GM12872 (cell line): ENCODE results near the gene B4GALNT2.

ENCODE experiments used
- CTCF ChIP-seq: IDR thresholded peaks from 3 replicates; pipeline ENCODE4 v1.5.1; 2011; ENCODE audit warnings: low read depth, mild to moderate bottlenecking, low read length, moderate library complexity; ENCODE audit not compliant: insufficient read depth

B4GALNT2 gene

DNA sequence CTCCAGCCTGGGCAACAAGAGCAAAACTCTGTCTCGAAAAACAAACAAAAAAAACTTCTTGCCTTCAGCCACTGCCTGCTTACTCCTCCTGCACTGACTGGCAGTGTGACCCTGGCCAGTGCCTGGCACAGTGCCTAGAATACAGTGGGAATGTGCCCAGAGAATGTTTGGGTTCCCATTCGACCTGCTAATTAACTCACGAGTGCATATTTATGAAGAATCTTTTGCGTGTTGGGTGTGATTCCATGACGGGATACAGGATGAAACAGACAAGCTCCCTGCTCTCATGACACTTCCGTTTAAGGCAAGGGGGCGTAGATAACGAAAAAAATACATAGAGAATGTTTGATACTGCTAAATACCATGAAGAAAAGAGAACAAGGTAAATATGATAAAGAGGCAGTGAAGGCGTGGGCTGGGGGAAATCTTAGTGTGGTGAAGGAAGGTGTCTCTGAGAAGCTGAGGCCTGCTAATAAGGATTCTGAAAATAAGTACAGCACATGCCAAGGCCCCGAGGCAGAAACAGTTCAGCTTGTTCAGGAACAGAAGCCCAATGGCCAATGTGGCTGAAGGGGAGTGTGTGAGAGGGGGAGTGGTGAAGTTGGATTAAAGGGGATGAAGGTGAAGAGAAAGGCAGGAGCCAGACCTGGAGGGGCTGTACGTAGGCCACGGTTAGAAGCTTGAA lies 82.2 kb downstream of the B4GALNT2 start:
- TF ChIP-seq CTCF = no peak

DNA sequence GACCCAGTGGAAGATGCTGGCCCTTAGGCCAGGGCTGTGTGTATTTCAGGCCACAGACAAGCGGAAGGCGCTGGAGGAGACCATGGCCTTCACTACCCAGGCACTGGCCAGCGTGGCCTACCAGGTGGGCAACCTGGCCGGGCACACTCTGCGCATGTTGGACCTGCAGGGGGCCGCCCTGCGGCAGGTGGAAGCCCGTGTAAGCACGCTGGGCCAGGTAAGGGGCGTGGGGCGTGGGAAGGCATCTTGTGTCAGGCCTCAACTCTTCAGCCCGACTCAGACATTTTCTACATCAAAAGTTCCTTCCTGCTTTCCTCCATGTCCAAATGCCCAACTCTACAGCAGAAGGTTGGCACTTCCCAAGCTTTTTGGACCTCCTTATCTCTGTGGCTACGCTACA lies 83.9 kb downstream of the B4GALNT2 start:
- no peak for TF ChIP-seq CTCF

GRCh38 chr17:49216953-49217650 lies 84.5 kb downstream of the B4GALNT2 start:
- TF ChIP-seq CTCF = no peak

DNA sequence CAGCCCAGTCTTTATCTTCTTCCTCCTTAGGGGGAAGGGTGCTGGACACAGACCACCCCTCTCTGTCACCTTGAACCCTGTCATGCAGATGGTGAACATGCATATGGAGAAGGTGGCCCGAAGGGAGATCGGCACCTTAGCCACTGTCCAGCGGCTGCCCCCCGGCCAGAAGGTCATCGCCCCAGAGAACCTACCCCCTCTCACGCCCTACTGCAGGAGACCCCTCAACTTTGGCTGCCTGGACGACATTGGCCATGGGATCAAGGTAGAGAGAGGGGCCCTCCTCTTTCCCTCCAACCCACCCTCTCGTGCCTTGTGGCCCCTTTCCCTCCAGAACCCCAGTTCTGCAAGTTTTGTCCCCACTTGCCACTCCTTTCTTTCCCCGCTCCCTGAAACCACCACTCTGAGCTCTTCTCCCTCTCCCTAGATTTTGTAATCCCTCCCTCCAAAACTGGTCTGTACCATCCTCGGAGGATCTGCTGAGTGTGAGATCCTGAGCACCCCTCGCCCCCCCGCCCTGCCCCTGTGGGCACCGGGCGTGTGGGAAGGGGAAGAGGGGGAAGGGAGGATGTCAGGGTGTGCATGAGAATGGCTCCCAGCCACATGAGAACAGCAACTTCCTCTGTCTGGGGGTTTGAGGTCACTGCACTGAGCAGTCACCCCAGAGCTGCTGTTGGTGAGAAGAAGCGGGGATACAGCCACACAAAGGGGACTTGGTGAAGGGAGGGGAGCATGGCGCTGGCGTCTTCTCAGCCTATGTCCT lies 85.3 kb downstream of the B4GALNT2 start:
- no peak for TF ChIP-seq CTCF

DNA sequence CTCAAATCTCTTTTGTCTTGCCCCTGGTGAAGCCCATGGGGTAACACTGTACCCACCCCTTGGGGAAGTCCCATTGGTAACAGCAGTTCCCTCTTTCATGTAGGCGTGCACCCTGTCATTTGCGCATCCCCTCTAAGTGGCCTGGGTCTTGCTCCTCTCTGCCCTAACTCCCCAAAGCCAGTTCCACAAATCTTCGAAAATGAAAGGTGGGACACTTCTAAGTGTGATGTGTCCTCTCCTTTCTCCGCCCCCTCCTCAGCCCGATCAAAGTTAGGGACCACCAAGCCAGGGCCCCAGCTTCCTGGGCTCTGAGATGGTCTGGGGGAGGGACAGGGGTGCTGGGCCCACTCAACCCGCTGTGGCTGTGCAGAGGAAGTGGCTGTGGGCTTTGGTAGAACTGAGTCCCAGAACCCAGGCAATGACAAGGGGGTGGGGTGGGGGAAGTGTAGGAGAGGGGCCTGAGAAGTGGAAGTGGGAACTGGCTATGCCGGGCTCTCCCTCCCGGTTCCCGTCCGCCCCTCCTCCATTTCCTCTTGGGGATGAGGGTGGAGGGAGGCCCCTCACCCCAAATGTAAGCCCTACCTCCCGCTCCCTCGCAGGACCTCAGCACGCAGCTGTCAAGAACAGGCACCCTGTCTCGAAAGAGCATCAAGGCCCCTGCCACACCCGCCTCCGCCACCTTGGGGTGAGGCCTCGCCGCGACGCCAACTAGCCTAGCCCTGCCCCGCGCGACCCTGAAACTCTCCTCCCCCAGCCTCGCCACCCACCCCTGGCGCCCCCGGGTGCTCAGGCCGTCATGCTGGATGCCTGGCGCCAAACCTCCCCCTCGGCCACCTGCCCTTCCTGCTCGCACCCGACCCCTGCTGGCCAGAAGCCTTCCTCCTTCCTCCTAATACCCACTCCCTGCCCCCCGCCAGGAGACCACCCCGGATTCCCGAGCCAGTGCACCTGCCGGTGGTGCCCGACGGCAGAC lies 86.7 kb downstream of the B4GALNT2 start:
- peak; percentile 56 for TF ChIP-seq CTCF

- TF ChIP-seq CTCF = no peak
Measured at GRCh38 chr17:49219987-49220386, 87.4 kb downstream of the B4GALNT2 start.

DNA sequence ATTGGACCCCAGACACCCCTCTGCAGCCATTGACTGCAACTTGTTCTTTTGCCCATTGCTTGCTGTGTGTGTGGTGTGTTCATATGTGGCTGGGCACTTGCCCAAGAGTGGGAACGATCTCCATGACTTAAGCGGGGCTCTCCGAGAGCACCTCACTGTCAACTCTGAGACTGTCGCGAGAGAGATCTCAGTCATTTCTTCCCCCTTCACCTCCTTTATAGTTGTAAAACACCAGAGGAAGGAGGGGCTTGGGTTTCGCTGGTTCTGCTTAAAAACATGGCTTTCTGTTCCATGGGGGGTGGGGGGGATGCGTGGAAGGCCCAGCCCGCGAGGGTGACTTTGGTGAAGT lies 90.6 kb downstream of the B4GALNT2 start:
- TF ChIP-seq CTCF = no peak
